ENCODE measurements around the gene ATP8B3.

DNA sequence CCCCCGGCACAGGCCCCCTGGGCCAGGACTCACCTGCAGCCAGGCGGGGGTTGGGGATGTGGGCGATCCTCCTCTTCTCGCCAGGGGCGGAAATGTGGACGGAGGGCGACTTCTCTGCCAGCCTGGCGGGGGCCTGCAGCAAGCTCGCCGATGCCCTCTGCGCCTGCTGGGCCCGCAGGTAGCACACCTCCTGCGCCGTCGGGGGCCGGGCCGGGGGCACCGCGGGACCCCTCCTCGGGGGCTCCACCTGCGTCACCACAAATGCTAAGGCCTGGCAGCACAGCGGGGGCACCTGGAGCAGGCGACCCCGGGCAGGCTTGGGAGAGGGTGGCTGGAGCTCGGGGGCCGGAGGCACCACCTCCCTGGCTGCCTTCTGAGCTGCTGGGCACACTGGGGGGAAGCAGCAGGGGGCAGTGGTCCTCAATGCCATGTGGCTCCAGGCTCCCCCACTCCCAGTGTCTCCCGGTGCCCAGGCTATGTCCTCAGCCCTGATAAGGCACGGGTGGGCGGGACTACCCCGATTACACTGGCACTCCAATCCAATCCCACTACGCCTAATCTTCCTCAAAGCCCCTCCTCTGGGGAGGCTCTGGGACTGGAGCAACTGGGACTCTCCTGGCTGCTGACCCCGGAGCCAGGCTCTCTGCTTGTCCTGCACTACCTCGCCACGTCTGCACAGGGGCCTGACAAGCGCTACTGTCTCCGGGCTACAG is 11.6 kb upstream of the ATP8B3 start:
- TF ChIP-seq, protein P1, sequence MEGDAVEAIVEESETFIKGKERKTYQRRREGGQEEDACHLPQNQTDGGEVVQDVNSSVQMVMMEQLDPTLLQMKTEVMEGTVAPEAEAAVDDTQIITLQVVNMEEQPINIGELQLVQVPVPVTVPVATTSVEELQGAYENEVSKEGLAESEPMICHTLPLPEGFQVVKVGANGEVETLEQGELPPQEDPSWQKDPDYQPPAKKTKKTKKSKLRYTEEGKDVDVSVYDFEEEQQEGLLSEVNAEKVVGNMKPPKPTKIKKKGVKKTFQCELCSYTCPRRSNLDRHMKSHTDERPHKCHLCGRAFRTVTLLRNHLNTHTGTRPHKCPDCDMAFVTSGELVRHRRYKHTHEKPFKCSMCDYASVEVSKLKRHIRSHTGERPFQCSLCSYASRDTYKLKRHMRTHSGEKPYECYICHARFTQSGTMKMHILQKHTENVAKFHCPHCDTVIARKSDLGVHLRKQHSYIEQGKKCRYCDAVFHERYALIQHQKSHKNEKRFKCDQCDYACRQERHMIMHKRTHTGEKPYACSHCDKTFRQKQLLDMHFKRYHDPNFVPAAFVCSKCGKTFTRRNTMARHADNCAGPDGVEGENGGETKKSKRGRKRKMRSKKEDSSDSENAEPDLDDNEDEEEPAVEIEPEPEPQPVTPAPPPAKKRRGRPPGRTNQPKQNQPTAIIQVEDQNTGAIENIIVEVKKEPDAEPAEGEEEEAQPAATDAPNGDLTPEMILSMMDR (optimal IDR thresholded peaks at IDR 0.05 in 1 of 3, IDR thresholded peaks at IDR 0.05 in 1 of 3, conservative IDR thresholded peaks at IDR 0.05 in 1 of 3; ENCODE audit: extremely low read depth in 1 of 3, insufficient read depth in 2 of 3, low read length in 3 of 3), result no peak
- TF ChIP-seq EZH2 (IDR thresholded peaks at IDR 0.05; ENCODE audit: low read length), result no peak
